CD14-positive monocyte (primary cell): Measurements from ENCODE around the gene KRTAP4-4. TPM values are rescaled to one million over a fixed set of nuclear protein-coding genes. Genes with fewer than 3 reads are reported as not detected.

Experiments
- DNase-seq, 3 donors: peaks; one replicate each; pipeline ENCODE4 v3.0.0-alpha.2; 2011 to 2022
- H2AFZ ChIP-seq: 2 replicates; pipeline ENCODE4 v1.6.0; 2012; ENCODE audit warnings: mild to moderate bottlenecking, low read depth, low read length, inconsistent platforms; ENCODE audit not compliant: insufficient read depth, poor library complexity, severe bottlenecking
- H3K27ac ChIP-seq, 2 donors: 1 replicate in 1 of 2; 2 replicates in 1 of 2; pipeline ENCODE4 v1.5.1; 2012 to 2013; ENCODE audit warnings: low read length in 2 of 2, control low read depth in 1 of 2, inconsistent platforms in 1 of 2, low read depth in 1 of 2, mild to moderate bottlenecking in 1 of 2
- H3K27me3 ChIP-seq, 2 donors: one replicate each; pipeline versions ENCODE4 v1.6.0 to v1.6.1; 2011 to 2013; ENCODE audit warnings: low read length in 2 of 2; ENCODE audit not compliant: control insufficient read depth in 2 of 2, insufficient read depth in 2 of 2
- H3K36me3 ChIP-seq, 2 donors: replicated peaks in 1 of 2; 1 replicate in 1 of 2; 2 replicates in 1 of 2; pipeline versions ENCODE4 v1.5.1 to v1.6.1; 2012 to 2013; ENCODE audit warnings: low read length in 2 of 2, control low read depth in 1 of 2, inconsistent platforms in 1 of 2, mild to moderate bottlenecking in 1 of 2; ENCODE audit not compliant: insufficient read depth in 2 of 2, control insufficient read depth in 1 of 2
- H3K4me1 ChIP-seq, 2 donors: 1 replicate in 1 of 2; 2 replicates in 1 of 2; pipeline versions ENCODE4 v1.5.1 to v1.6.1; 2012 to 2013; ENCODE audit warnings: low read length in 2 of 2, control low read depth in 1 of 2, inconsistent platforms in 1 of 2, mild to moderate bottlenecking in 1 of 2, moderate library complexity in 1 of 2; ENCODE audit not compliant: insufficient read depth in 2 of 2, control insufficient read depth in 1 of 2
- H3K4me2 ChIP-seq: replicated peaks from 2 replicates; pipeline ENCODE3; 2012; ENCODE audit warnings: low read length, moderate library complexity, mild to moderate bottlenecking; ENCODE audit not compliant: poor library complexity, severe bottlenecking; ENCODE audit errors: extremely low read depth
- H3K4me3 ChIP-seq, 3 experiments: fragments of 200-600 bp in 1 of 3; sonication (generic) in 1 of 3; replicated peaks in 1 of 3; 1 replicate in 2 of 3; 2 replicates in 1 of 3; pipeline ENCODE4 v1.5.1; 2011 to 2013; ENCODE audit warnings: low read length in 3 of 3, mild to moderate bottlenecking in 3 of 3, control low read depth in 2 of 3, low read depth in 2 of 3, inconsistent platforms in 1 of 3, moderate library complexity in 1 of 3
- H3K79me2 ChIP-seq: 2 replicates; pipeline ENCODE4 v1.6.0; 2012; ENCODE audit warnings: mild to moderate bottlenecking, control low read depth, inconsistent platforms, low read length, moderate library complexity; ENCODE audit not compliant: insufficient read depth
- H3K9ac ChIP-seq: 2 replicates; pipeline ENCODE4 v1.6.0; 2017; ENCODE audit warnings: low read length, mild to moderate bottlenecking; ENCODE audit not compliant: insufficient read depth, poor library complexity, severe bottlenecking
- H3K9me3 ChIP-seq, 2 donors: replicated peaks in 1 of 2; 1 replicate in 1 of 2; 2 replicates in 1 of 2; pipeline versions ENCODE4 v1.5.1 to v1.6.1; 2012 to 2013; ENCODE audit warnings: low read length in 2 of 2, control low read depth in 1 of 2; ENCODE audit not compliant: control insufficient read depth in 1 of 2, insufficient read depth in 1 of 2
- H4K20me1 ChIP-seq: 2 replicates; pipeline ENCODE4 v1.6.0; 2012; ENCODE audit warnings: mild to moderate bottlenecking, low read length, control low read depth, moderate library complexity; ENCODE audit not compliant: insufficient read depth
- H3K27ac Mint-ChIP-seq, 7 donors: one replicate each; pipeline ENCODE4 v1.8.0; 2020; ENCODE audit warnings: mild to moderate bottlenecking in 7 of 7, mixed read lengths in 7 of 7, moderate library complexity in 6 of 7, inconsistent platforms in 2 of 7
- H3K27me3 Mint-ChIP-seq, 3 donors: one replicate each; pipeline ENCODE4 v1.8.0; 2021 to 2022; ENCODE audit warnings: low read depth in 3 of 3, mild to moderate bottlenecking in 3 of 3, mixed read lengths in 3 of 3, moderate library complexity in 3 of 3, inconsistent platforms in 1 of 3
- H3K36me3 Mint-ChIP-seq, 2 donors: one replicate each; pipeline ENCODE4 v1.8.0; 2020; ENCODE audit warnings: mixed read lengths in 2 of 2, inconsistent platforms in 1 of 2, mild to moderate bottlenecking in 1 of 2
- H3K4me1 Mint-ChIP-seq: one replicate; pipeline ENCODE4 v1.8.0; 2020; ENCODE audit warnings: mild to moderate bottlenecking, mixed read lengths
- H3K4me3 Mint-ChIP-seq, 2 donors: one replicate each; pipeline ENCODE4 v1.8.0; 2020; ENCODE audit warnings: mild to moderate bottlenecking in 2 of 2, mixed read lengths in 2 of 2, moderate library complexity in 1 of 2
- H3K9me3 Mint-ChIP-seq, 7 donors: one replicate each; pipeline ENCODE4 v1.8.0; 2020 to 2022; ENCODE audit warnings: mixed read lengths in 7 of 7, mild to moderate bottlenecking in 6 of 7, moderate library complexity in 6 of 7, inconsistent platforms in 2 of 7
- WGBS: methylation state at CpG from one replicate; pipeline ENCODE4 v1.1.5; 2013; ENCODE audit warnings: missing lambda C conversion rate; ENCODE audit not compliant: insufficient coverage; 5-methylcytosine and 5-hydroxymethylcytosine counted together
- intact Hi-C, 2 donors: fragments of 100-400 bp; cut with micrococcal nuclease; formaldehyde crosslinking; loops; one replicate each; pipeline versions ENCODE4 v1.15.0 to v1.15.1; 2023
- polyA minus RNA-seq: library from RNA; depleted of rRNA, polyadenylated mRNA; stranded (reverse); fragments of >200 nt; gene quantifications from 2 replicates; pipeline ENCODE4 v1.2.3, GENCODE V29; 2012
- polyA plus RNA-seq, 3 donors: library from polyadenylated mRNA; depleted of rRNA in 1 of 3; unstranded in 2 of 3; stranded (reverse) in 1 of 3; fragments of 300-500 nt in 2 of 3; fragments of >200 nt in 1 of 3; fragmentation: Illumina TruSeq in 2 of 3; gene quantifications; 1 replicate in 2 of 3; 2 replicates in 1 of 3; pipeline ENCODE4 v1.2.3, GENCODE V29; 2012 to 2021
- total RNA-seq, 12 experiments: library from RNA in 1 of 12; stranded (reverse) in 1 of 12; fragments of 120-200 nt in 1 of 12; gene quantifications; one replicate each; pipeline ENCODE4 v1.2.4 and lab custom pipeline; 2013 to 2026; ENCODE audit warnings: mixed read lengths in 6 of 12, inconsistent platforms in 1 of 12
- TF ChIP-seq, protein P1 (sequence below): fragments of 200-600 bp; IDR thresholded peaks from one replicate; pipeline ENCODE4 v1.8.0; 2022; ENCODE audit warnings: antibody characterized with exemption, mild to moderate bottlenecking

The KRTAP4-4 gene
- not detected for total RNA-seq (2013)
- polyA plus RNA-seq (not detected), polyA minus RNA-seq (not detected in 2 replicates), total RNA-seq (lab: John Stamatoyannopoulos, UW) (0 reads per million in 11 experiments)

DNA sequence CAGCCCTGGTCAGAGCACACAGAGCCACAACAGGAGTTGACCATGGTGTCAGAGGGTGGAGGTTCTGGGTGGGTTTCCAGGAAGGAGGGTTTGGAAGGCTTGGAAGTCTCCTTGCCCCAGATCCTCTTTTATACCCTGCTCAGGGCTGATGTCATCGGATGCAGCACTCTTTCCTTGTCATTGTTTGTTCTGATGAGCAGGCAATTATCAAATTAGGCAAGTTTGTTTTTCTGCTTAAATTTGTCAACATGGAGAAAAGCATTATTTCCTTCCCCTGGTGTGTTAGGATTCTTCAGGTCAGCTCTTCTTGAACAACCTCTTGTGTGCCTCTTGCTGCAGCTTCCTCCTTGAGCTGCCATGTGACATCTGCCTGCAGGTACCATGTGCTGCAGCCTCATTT is at the start of gene KRTAP4-4:
KRTAP4-4 (minus strand) TSS at position 101 of the 400 bp plus-strand sequence; CDS start at position 44, 57 bp downstream.
- no peaks in the 10 kb centered on the region for H3K36me3 Mint-ChIP-seq
- Histone ChIP-seq H4K20me1 (no peaks in the 10 kb centered on the region), H3K4me3 (no peak within 1 kb of the TSS), H3K36me3 (no peaks in the 10 kb centered on the region), H3K27me3 (no peaks in the 10 kb centered on the region), H3K4me1 (no peaks in the 10 kb centered on the region), H3K4me2 (no peak within 1 kb of the TSS), H3K27ac (no peak within 1 kb of the TSS), H2AFZ (no peak within 1 kb of the TSS), H3K9ac (no peak within 1 kb of the TSS), H3K9me3 (no peaks in the 10 kb centered on the region), H3K79me2 (no peaks in the 10 kb centered on the region)
- H3K4me3 Mint-ChIP-seq: no peak within 1 kb of the TSS
- H3K4me1 Mint-ChIP-seq: no peaks in the 10 kb centered on the region
- intact Hi-C loops: no loop called here
- H3K27me3 Mint-ChIP-seq: peaks cover 0 to 4% (median 4%) of the 10 kb centered on the region in 3 donors
- no peak within 1 kb of the TSS for H3K27ac Mint-ChIP-seq
- WGBS: no CpG with 5 or more reads among the region's 1 CpG
- H3K9me3 Mint-ChIP-seq: peaks cover 0 to 2% (median 0%) of the 10 kb centered on the region in 7 donors
- DNase-seq: no peak
- TF ChIP-seq, protein P1, sequence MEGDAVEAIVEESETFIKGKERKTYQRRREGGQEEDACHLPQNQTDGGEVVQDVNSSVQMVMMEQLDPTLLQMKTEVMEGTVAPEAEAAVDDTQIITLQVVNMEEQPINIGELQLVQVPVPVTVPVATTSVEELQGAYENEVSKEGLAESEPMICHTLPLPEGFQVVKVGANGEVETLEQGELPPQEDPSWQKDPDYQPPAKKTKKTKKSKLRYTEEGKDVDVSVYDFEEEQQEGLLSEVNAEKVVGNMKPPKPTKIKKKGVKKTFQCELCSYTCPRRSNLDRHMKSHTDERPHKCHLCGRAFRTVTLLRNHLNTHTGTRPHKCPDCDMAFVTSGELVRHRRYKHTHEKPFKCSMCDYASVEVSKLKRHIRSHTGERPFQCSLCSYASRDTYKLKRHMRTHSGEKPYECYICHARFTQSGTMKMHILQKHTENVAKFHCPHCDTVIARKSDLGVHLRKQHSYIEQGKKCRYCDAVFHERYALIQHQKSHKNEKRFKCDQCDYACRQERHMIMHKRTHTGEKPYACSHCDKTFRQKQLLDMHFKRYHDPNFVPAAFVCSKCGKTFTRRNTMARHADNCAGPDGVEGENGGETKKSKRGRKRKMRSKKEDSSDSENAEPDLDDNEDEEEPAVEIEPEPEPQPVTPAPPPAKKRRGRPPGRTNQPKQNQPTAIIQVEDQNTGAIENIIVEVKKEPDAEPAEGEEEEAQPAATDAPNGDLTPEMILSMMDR: no peak

DNA sequence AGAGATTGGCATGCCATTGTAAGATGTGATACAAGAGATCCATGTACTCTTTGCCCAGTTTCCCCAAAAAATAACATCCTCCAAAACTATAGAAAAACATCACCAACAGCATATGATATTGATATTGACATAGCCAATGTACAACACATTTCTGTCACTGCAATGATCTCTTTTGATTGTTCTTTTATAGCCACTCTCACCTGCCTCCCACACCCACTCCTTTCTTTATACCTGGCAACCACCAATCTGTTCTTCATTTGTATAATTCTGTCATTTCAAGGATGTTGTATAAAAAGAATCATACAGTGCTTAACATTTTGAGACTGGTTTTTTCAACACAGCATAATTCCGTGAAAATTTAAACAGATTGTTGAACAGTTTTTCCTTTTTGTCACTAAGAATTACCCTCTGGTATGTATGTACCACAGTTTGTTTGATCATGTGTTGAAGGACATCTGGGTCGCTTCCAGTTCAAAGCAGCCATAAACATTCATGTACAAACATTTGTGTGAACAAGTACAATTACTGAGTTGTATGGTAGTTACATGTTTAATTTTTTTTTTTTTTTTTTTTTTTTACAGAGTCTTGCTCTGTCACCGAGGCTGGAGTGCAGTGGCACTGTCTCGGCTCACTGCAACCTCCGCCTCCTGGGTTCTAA is 39.0 kb upstream of the KRTAP4-4 start:
- H3K27ac ChIP-seq: no peak overlapping the region
- no peaks in the 10 kb centered on the region for H3K79me2 ChIP-seq
- Mint-ChIP-seq H3K27ac (no peak overlapping the region), H3K4me3 (no peak overlapping the region), H3K36me3 (no peaks in the 10 kb centered on the region), H3K9me3 (peaks cover 0 to 8% (median 0%) of the 10 kb centered on the region in 7 donors), H3K27me3 (peaks cover 0 to 3% (median 2%) of the 10 kb centered on the region in 3 donors), H3K4me1 (no peaks in the 10 kb centered on the region)
- H3K4me2 ChIP-seq: no peak overlapping the region
- no peak overlapping the region for H2AFZ ChIP-seq
- H3K36me3 ChIP-seq: no peaks in the 10 kb centered on the region
- H3K9ac ChIP-seq: no peak overlapping the region
- no peaks in the 10 kb centered on the region for H3K9me3 ChIP-seq
- no peaks in the 10 kb centered on the region for H4K20me1 ChIP-seq
- TF ChIP-seq, protein P1: no peak
- H3K27me3 ChIP-seq: no peaks in the 10 kb centered on the region
- H3K4me1 ChIP-seq: no peaks in the 10 kb centered on the region
- no peak overlapping the region for H3K4me3 ChIP-seq
- intact Hi-C loops: no loop called here
- no peak for DNase-seq
- 95% methylated on average over 3 of the region's 5 CpGs for WGBS
